ENCODE measurements around the gene FNDC10.

DNA sequence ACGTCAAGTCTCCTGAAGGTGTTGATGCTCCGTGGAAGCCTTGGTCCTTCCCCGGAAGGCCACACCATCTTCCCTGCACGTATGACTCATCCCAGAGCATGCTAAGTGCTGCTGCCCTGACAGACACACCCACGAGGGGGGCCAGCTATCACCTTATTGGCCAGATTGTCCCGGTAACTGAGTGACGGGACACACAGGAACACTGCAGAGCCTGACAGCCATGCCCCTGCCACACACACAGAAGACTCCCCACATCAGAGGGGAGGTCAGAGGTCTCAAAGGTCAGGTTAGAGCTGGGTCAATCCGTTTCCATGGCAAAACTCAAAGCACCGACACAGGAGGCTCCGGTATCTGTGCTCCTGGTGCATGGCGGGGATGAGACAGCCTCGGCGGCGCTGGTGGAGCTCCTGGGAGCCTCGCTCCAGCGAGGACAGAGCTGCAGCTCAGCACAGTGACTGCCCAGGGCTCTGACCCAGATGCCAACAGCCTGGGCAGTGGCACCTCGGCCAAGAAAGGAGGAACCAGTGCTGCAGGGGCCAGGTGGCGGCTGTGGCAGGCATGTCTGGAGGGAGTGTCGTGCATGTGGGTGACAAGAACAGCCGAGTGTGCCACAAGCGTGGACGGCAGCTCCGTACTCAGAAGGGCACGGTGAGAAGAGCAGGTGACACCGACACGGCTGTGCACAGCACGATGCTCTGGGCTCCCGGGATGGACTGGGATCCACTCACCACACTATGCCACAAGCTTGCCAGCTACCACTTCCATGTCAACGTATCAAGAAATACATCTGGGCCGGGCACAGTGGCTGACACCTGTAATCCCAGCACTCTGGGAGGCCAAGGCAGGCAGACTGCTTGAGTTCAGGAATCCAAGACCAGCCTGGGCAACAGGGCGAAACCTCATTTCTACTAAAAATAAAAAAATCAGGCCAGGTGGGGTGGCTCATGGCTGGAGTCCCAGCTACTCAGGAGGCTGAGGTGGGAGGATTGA, 44.7 kb downstream of the FNDC10 start:
- TF ChIP-seq EZH2phosphoT487 (IDR thresholded peaks at IDR 0.05; ENCODE audit: low read depth, severe bottlenecking, unreplicated experiment): no peak
- TF ChIP-seq, protein P1, sequence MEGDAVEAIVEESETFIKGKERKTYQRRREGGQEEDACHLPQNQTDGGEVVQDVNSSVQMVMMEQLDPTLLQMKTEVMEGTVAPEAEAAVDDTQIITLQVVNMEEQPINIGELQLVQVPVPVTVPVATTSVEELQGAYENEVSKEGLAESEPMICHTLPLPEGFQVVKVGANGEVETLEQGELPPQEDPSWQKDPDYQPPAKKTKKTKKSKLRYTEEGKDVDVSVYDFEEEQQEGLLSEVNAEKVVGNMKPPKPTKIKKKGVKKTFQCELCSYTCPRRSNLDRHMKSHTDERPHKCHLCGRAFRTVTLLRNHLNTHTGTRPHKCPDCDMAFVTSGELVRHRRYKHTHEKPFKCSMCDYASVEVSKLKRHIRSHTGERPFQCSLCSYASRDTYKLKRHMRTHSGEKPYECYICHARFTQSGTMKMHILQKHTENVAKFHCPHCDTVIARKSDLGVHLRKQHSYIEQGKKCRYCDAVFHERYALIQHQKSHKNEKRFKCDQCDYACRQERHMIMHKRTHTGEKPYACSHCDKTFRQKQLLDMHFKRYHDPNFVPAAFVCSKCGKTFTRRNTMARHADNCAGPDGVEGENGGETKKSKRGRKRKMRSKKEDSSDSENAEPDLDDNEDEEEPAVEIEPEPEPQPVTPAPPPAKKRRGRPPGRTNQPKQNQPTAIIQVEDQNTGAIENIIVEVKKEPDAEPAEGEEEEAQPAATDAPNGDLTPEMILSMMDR (IDR thresholded peaks at IDR 0.05; ENCODE audit: poor library complexity): no peak
- TF ChIP-seq EZH2 (IDR thresholded peaks at IDR 0.05; ENCODE audit: borderline replicate concordance): no peak

Measured in hepatocyte (in vitro differentiated cells).